ENCODE results near the gene INTS11. TPM values are rescaled to one million over a fixed set of nuclear protein-coding genes. Genes with fewer than 3 reads are reported as not detected.

INTS11 gene
- total and polyA plus RNA-seq, 2 donors (not counting 1 experiment from before 2014, with no cell fraction given): 149 to 245 TPM

GRCh38 chr1:1302006-1302430 is 22.4 kb downstream of the INTS11 start:
- CTCF ChIA-PET: interaction anchor here (2.2 kb wide), 1 partner anchor 10 kb away, joined by 9 read pairs; no protein-coding TSS in a partner anchor
- ATAC-seq (ENCODE audit: low read depth): no peak

GRCh38 chr1:1300352-1300739 is 24.1 kb downstream of the INTS11 start:
- peaks cover 17% of the 10 kb centered on the region for H3K79me2 ChIP-seq (ENCODE audit: control insufficient read depth, insufficient read depth, low read length)
- intact Hi-C loops (cut with micrococcal nuclease): no loop called here
- H3K27me3 ChIP-seq (replicated peaks in 1 of 4; ENCODE audit: control extremely low read depth in 1 of 4, control insufficient read depth in 3 of 4, insufficient read depth in 4 of 4, low read length in 3 of 4): no peaks in the 10 kb centered on the region
- no peak overlapping the region for H3K4me3 ChIP-seq (ENCODE audit: control extremely low read depth in 1 of 5, extremely low read depth in 1 of 5, insufficient read depth in 1 of 5, low read depth in 2 of 5, low read length in 4 of 5)
- Mint-ChIP-seq H3K4me3 (no peak overlapping the region), H3K27ac (no peak overlapping the region), H3K4me1 (peaks cover 12% of the 10 kb centered on the region), H3K9me3 (ENCODE audit: insufficient read depth) (no peaks in the 10 kb centered on the region), H3K27me3 (no peaks in the 10 kb centered on the region)
- no peak for TF ChIP-seq EZH2 (IDR thresholded peaks at IDR 0.05; ENCODE audit: borderline replicate concordance, insufficient read depth, low read depth, low read length, poor library complexity, severe bottlenecking)
- TF ChIP-seq CTCF (IDR thresholded peaks at IDR 0.05): no peak
- no peak overlapping the region for H3K27ac ChIP-seq (ENCODE audit: low read length in 2 of 2)
- no peaks in the 10 kb centered on the region for H3K36me3 ChIP-seq (replicated peaks in 1 of 2; ENCODE audit: control extremely low read depth in 1 of 2, control insufficient read depth in 1 of 2, extremely low read depth in 1 of 2, insufficient read depth in 2 of 2, low read length in 1 of 2)
- no peaks in the 10 kb centered on the region for H3K9me3 ChIP-seq (ENCODE audit: control extremely low read depth in 1 of 3, control insufficient read depth in 2 of 3, insufficient read depth in 1 of 3, low read length in 2 of 3)
- peaks cover 27% of the 10 kb centered on the region for H4K20me1 ChIP-seq (ENCODE audit: control insufficient read depth, insufficient read depth, low read length, poor library complexity, severe bottlenecking)
- 94% methylated on average over 12 of the region's 12 CpGs for WGBS (ENCODE audit: insufficient coverage)
- DNase-seq (no peak), ATAC-seq (ENCODE audit: low read depth) (no peak)
- no peak overlapping the region for H2AFZ ChIP-seq (ENCODE audit: insufficient read depth, low read depth, low read length, poor library complexity, severe bottlenecking)
- H3K4me1 ChIP-seq (ENCODE audit: control insufficient read depth in 2 of 2, insufficient read depth in 2 of 2, low read length in 2 of 2): peaks cover 9 to 18% of the 10 kb centered on the region in 2 donors
- CTCF ChIA-PET: interaction anchor here (0.7 to 2.2 kb wide), 3 partner anchors 9 to 317 kb away, joined by 3 to 9 read pairs (median 3); no protein-coding TSS in a partner anchor
- POLR2A ChIA-PET: no interaction called here
- H3K4me2 ChIP-seq (replicated peaks; ENCODE audit: low read depth, low read length, poor library complexity, severe bottlenecking): no peak overlapping the region
- no peak overlapping the region for H3K9ac ChIP-seq (ENCODE audit: low read length)

More at GRCh38 chr1:1302006-1302430, 22.4 kb downstream of the INTS11 start:
- H3K27ac Mint-ChIP-seq: no peak overlapping the region
- no peak overlapping the region for H2AFZ ChIP-seq (ENCODE audit: insufficient read depth, low read depth, low read length, poor library complexity, severe bottlenecking)
- peaks cover 42% of the 10 kb centered on the region for H4K20me1 ChIP-seq (ENCODE audit: control insufficient read depth, insufficient read depth, low read length, poor library complexity, severe bottlenecking)
- DNase-seq: no peak
- no peak overlapping the region for H3K9ac ChIP-seq (ENCODE audit: low read length)
- H3K9me3 ChIP-seq (ENCODE audit: control extremely low read depth in 1 of 3, control insufficient read depth in 2 of 3, insufficient read depth in 1 of 3, low read length in 2 of 3): no peaks in the 10 kb centered on the region
- H3K4me3 Mint-ChIP-seq: no peak overlapping the region
- H3K27ac ChIP-seq (ENCODE audit: low read length in 2 of 2): no peak overlapping the region
- WGBS (ENCODE audit: insufficient coverage): 90% methylated on average over 9 of the region's 9 CpGs
- intact Hi-C loops (cut with micrococcal nuclease): no loop called here
- H3K27me3 ChIP-seq (replicated peaks in 1 of 4; ENCODE audit: control extremely low read depth in 1 of 4, control insufficient read depth in 3 of 4, insufficient read depth in 4 of 4, low read length in 3 of 4): no peaks in the 10 kb centered on the region
- TF ChIP-seq CTCF (IDR thresholded peaks at IDR 0.05) (peak; percentile 66), EZH2 (IDR thresholded peaks at IDR 0.05; ENCODE audit: borderline replicate concordance, insufficient read depth, low read depth, low read length, poor library complexity, severe bottlenecking) (no peak)
- H3K4me2 ChIP-seq (replicated peaks; ENCODE audit: low read depth, low read length, poor library complexity, severe bottlenecking): no peak overlapping the region
- H3K36me3 ChIP-seq (replicated peaks in 1 of 2; ENCODE audit: control extremely low read depth in 1 of 2, control insufficient read depth in 1 of 2, extremely low read depth in 1 of 2, insufficient read depth in 2 of 2, low read length in 1 of 2): no peaks in the 10 kb centered on the region
- H3K4me3 ChIP-seq (ENCODE audit: control extremely low read depth in 1 of 5, extremely low read depth in 1 of 5, insufficient read depth in 1 of 5, low read depth in 2 of 5, low read length in 4 of 5): no peak overlapping the region
- POLR2A ChIA-PET: no interaction called here
- no peaks in the 10 kb centered on the region for H3K9me3 Mint-ChIP-seq (ENCODE audit: insufficient read depth)
- H3K4me1 ChIP-seq (ENCODE audit: control insufficient read depth in 2 of 2, insufficient read depth in 2 of 2, low read length in 2 of 2): peaks cover 26 to 35% of the 10 kb centered on the region in 2 donors
- H3K27me3 Mint-ChIP-seq: no peaks in the 10 kb centered on the region
- peaks cover 29% of the 10 kb centered on the region for H3K79me2 ChIP-seq (ENCODE audit: control insufficient read depth, insufficient read depth, low read length)
- H3K4me1 Mint-ChIP-seq: peaks cover 29% of the 10 kb centered on the region
